GM12878 (cell line): ENCODE data around the gene LRBA.

Experiments
- CTCF ChIP-seq, 3 experiments: IDR thresholded peaks in 2 of 3; conservative IDR thresholded peaks in 1 of 3; 2 replicates each; pipeline ENCODE4 v1.5.1; 2011; ENCODE audit warnings: low read depth in 3 of 3, low read length in 3 of 3, mild to moderate bottlenecking in 3 of 3, control low read depth in 2 of 3, moderate library complexity in 2 of 3, inconsistent platforms in 1 of 3, mixed read lengths in 1 of 3; ENCODE audit not compliant: control insufficient read depth in 2 of 3, insufficient read depth in 1 of 3; ENCODE audit errors: extremely low read depth in 1 of 3
- MTA2 ChIP-seq: fragments of 450-650 bp; IDR thresholded peaks from 2 replicates; pipeline ENCODE4 v1.6.1; 2016; ENCODE audit warnings: low read depth, mild to moderate bottlenecking, moderate library complexity
- POLR2AphosphoS5 ChIP-seq: IDR thresholded peaks from 2 replicates; pipeline ENCODE4 v1.6.1; 2011; ENCODE audit warnings: mild to moderate bottlenecking, low read length, inconsistent platforms
- SIN3A ChIP-seq: IDR thresholded peaks from 2 replicates; pipeline ENCODE4 v1.6.1; 2012; ENCODE audit warnings: low read depth, low read length, improper control_type of control experiment
- SREBF1 ChIP-seq: IDR thresholded peaks from 2 replicates; pipeline ENCODE4 v1.6.1; 2012; ENCODE audit warnings: mild to moderate bottlenecking, low read length
- SREBF2 ChIP-seq: IDR thresholded peaks from 2 replicates; pipeline ENCODE4 v1.6.1; 2012; ENCODE audit warnings: mild to moderate bottlenecking, low read length
- TAF1 ChIP-seq: IDR thresholded peaks from 2 replicates; pipeline ENCODE4 v1.6.1; 2011; ENCODE audit warnings: mild to moderate bottlenecking, low read depth, low read length, borderline replicate concordance
- TF ChIP-seq, protein P1 (sequence below): fragments of 450-650 bp; IDR thresholded peaks from 2 replicates; pipeline ENCODE4 v1.6.1; 2018; ENCODE audit warnings: mild to moderate bottlenecking, low read depth, moderate library complexity; ENCODE audit not compliant: partially characterized antibody
- TF ChIP-seq, protein P2 (sequence below): IDR thresholded peaks from 2 replicates; pipeline ENCODE4 v1.6.1; 2011; ENCODE audit warnings: mild to moderate bottlenecking, low read depth, low read length, moderate library complexity; ENCODE audit not compliant: insufficient replicate concordance

- TF ChIP-seq, protein P1, sequence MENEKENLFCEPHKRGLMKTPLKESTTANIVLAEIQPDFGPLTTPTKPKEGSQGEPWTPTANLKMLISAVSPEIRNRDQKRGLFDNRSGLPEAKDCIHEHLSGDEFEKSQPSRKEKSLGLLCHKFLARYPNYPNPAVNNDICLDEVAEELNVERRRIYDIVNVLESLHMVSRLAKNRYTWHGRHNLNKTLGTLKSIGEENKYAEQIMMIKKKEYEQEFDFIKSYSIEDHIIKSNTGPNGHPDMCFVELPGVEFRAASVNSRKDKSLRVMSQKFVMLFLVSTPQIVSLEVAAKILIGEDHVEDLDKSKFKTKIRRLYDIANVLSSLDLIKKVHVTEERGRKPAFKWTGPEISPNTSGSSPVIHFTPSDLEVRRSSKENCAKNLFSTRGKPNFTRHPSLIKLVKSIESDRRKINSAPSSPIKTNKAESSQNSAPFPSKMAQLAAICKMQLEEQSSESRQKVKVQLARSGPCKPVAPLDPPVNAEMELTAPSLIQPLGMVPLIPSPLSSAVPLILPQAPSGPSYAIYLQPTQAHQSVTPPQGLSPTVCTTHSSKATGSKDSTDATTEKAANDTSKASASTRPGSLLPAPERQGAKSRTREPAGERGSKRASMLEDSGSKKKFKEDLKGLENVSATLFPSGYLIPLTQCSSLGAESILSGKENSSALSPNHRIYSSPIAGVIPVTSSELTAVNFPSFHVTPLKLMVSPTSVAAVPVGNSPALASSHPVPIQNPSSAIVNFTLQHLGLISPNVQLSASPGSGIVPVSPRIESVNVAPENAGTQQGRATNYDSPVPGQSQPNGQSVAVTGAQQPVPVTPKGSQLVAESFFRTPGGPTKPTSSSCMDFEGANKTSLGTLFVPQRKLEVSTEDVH: no peak
- no peak for TF ChIP-seq POLR2AphosphoS5
- TF ChIP-seq, protein P2, sequence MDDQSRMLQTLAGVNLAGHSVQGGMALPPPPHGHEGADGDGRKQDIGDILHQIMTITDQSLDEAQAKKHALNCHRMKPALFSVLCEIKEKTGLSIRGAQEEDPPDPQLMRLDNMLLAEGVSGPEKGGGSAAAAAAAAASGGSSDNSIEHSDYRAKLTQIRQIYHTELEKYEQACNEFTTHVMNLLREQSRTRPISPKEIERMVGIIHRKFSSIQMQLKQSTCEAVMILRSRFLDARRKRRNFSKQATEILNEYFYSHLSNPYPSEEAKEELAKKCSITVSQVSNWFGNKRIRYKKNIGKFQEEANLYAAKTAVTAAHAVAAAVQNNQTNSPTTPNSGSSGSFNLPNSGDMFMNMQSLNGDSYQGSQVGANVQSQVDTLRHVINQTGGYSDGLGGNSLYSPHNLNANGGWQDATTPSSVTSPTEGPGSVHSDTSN: no peak
- no peak for TF ChIP-seq CTCF (IDR thresholded peaks at IDR 0.05 in 2 of 3, conservative IDR thresholded peaks at IDR 0.05 in 1 of 3; ENCODE audit: control insufficient read depth in 2 of 3, extremely low read depth in 1 of 3, insufficient read depth in 1 of 3, low read depth in 3 of 3, low read length in 3 of 3)
- TF ChIP-seq MTA2: no peak
- TF ChIP-seq SIN3A: no peak
- no peak for TF ChIP-seq SREBF2
- no peak for TF ChIP-seq TAF1
- no peak for TF ChIP-seq SREBF1
Observed at GRCh38 chr4:150327262-150327780, 687.8 kb downstream of the LRBA start.
